ENCODE results near the gene PPEF1. TPM values are rescaled to one million over a fixed set of nuclear protein-coding genes. Genes with fewer than 3 reads are reported as not detected.

The PPEF1 gene
- polyA plus RNA-seq, 2 of the 4 experiments (the other 2 are of a cell fraction), result 1.0 to 1.9 TPM

DNA sequence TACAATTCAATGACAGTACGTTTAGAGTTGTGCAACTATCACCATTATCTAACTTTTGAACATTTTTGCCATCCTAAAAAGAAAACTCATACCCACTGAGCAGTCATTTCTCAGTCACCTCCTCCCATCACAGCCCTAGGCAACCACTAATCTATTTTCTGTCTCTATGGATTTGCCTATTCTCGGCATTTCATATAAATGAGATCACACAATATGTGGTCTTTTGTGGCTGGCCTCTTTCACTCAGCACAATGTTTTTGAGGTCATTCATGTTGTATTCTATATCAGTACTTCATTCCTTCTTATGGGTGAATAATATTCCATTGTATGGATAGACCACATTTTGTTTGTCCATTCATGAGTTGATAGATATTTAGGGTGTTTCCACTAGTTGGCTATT is 103.0 kb downstream of the PPEF1 start:
- no peak overlapping the region for H3K27ac ChIP-seq
- POLR2A ChIA-PET, result no interaction called here
- H3K4me1 ChIP-seq, result no peaks in the 10 kb centered on the region
- ATAC-seq (no peak), DNase-seq (ENCODE audit: low read depth in 1 of 2, low spot score in 1 of 2) (no peak), FAIRE-seq (peak; percentile 63)
- TF ChIP-seq, protein P1, sequence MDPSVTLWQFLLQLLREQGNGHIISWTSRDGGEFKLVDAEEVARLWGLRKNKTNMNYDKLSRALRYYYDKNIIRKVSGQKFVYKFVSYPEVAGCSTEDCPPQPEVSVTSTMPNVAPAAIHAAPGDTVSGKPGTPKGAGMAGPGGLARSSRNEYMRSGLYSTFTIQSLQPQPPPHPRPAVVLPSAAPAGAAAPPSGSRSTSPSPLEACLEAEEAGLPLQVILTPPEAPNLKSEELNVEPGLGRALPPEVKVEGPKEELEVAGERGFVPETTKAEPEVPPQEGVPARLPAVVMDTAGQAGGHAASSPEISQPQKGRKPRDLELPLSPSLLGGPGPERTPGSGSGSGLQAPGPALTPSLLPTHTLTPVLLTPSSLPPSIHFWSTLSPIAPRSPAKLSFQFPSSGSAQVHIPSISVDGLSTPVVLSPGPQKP (IDR thresholded peaks at IDR 0.05; ENCODE audit: low read depth, low read length), result no peak
- TF ChIP-seq, protein P2, sequence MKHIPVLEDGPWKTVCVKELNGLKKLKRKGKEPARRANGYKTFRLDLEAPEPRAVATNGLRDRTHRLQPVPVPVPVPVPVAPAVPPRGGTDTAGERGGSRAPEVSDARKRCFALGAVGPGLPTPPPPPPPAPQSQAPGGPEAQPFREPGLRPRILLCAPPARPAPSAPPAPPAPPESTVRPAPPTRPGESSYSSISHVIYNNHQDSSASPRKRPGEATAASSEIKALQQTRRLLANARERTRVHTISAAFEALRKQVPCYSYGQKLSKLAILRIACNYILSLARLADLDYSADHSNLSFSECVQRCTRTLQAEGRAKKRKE (CRISPR knock-in tag; IDR thresholded peaks at IDR 0.05; ENCODE audit: low read depth), result no peak
- TF ChIP-seq NPAS2 (CRISPR knock-in tag; IDR thresholded peaks at IDR 0.05; ENCODE audit: borderline replicate concordance), result no peak
- TF ChIP-seq MAZ (IDR thresholded peaks at IDR 0.05; ENCODE audit: borderline replicate concordance, low read depth, low read length), result no peak
- no peak for TF ChIP-seq CHD4 (IDR thresholded peaks at IDR 0.05; ENCODE audit: borderline replicate concordance)
- no peak for TF ChIP-seq POLR2A (IDR thresholded peaks at IDR 0.05; ENCODE audit: low read length)
- TF ChIP-seq HOXB5 (CRISPR knock-in tag; IDR thresholded peaks at IDR 0.05), result no peak
- no peak for TF ChIP-seq PHF8 (IDR thresholded peaks at IDR 0.05; ENCODE audit: borderline replicate concordance, low read depth)
- TF ChIP-seq, protein P3, sequence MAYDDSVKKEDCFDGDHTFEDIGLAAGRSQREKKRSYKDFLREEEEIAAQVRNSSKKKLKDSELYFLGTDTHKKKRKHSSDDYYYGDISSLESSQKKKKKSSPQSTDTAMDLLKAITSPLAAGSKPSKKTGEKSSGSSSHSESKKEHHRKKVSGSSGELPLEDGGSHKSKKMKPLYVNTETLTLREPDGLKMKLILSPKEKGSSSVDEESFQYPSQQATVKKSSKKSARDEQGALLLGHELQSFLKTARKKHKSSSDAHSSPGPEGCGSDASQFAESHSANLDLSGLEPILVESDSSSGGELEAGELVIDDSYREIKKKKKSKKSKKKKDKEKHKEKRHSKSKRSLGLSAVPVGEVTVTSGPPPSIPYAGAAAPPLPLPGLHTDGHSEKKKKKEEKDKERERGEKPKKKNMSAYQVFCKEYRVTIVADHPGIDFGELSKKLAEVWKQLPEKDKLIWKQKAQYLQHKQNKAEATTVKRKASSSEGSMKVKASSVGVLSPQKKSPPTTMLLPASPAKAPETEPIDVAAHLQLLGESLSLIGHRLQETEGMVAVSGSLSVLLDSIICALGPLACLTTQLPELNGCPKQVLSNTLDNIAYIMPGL (CRISPR knock-in tag; IDR thresholded peaks at IDR 0.05; ENCODE audit: borderline replicate concordance), result no peak
- CTCF ChIA-PET, result no interaction called here
- H3K4me2 ChIP-seq, result no peak overlapping the region
- no peaks in the 10 kb centered on the region for H3K9me3 ChIP-seq
- no peak overlapping the region for H3K4me3 ChIP-seq
- 73% methylated on average over 2 of the region's 2 CpGs for WGBS (ENCODE audit: missing lambda C conversion rate)

DNA sequence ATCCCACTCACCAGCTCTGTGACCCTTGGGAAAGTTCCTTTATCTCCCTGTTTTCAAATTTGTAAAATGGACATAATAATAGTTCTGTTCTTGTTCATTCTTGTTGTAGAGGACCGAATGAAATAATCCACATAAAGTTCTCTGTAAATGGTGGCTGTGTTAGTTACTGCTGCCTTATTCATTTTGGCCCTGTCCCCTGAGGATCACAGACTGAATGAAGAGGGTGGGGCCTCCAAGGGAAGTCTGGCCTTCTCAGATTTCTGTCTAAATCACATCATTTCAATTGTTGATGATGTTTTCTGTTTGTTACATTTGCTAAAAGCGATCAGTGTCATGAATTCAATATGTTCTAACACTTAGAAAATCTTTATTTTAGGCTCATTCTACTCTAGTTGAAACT is 117.9 kb downstream of the PPEF1 start:
- WGBS (ENCODE audit: missing lambda C conversion rate), result 78% methylated on average over 2 of the region's 2 CpGs
- no peak for FAIRE-seq
- ChIA-PET POLR2A (no interaction called here), CTCF (no interaction called here)
- H3K9me3 ChIP-seq, result no peaks in the 10 kb centered on the region; the same call in 2 of the 3 replicates
- H3K4me3 ChIP-seq, result no peak overlapping the region
- no peak for ATAC-seq
- no peak overlapping the region for H3K27ac ChIP-seq
- H3K4me1 ChIP-seq, result no peaks in the 10 kb centered on the region
- no peak overlapping the region for H3K4me2 ChIP-seq
- DNase-seq (ENCODE audit: low read depth in 1 of 2, low spot score in 1 of 2), result no peak
- no peak for TF ChIP-seq FOSB (CRISPR knock-in tag; IDR thresholded peaks at IDR 0.05)
- TF ChIP-seq, protein P4, sequence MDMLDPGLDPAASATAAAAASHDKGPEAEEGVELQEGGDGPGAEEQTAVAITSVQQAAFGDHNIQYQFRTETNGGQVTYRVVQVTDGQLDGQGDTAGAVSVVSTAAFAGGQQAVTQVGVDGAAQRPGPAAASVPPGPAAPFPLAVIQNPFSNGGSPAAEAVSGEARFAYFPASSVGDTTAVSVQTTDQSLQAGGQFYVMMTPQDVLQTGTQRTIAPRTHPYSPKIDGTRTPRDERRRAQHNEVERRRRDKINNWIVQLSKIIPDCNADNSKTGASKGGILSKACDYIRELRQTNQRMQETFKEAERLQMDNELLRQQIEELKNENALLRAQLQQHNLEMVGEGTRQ (IDR thresholded peaks at IDR 0.05), result no peak
- no peak for TF ChIP-seq SMC3 (IDR thresholded peaks at IDR 0.05)
- TF ChIP-seq FOSL2 (IDR thresholded peaks at IDR 0.05), result no peak
- no peak for TF ChIP-seq FOSL2 (CRISPR knock-in tag; IDR thresholded peaks at IDR 0.05)
- TF ChIP-seq GATA3 (IDR thresholded peaks at IDR 0.05; ENCODE audit: borderline replicate concordance), result no peak
- no peak for TF ChIP-seq PHF8 (IDR thresholded peaks at IDR 0.05; ENCODE audit: borderline replicate concordance, low read depth)
- no peak for TF ChIP-seq ESRRA (IDR thresholded peaks at IDR 0.05; ENCODE audit: borderline replicate concordance, low read length)
- TF ChIP-seq CHD4 (IDR thresholded peaks at IDR 0.05; ENCODE audit: borderline replicate concordance), result no peak
- TF ChIP-seq HOXB5 (CRISPR knock-in tag; IDR thresholded peaks at IDR 0.05), result no peak
- no peak for TF ChIP-seq EHF (CRISPR knock-in tag; IDR thresholded peaks at IDR 0.05)
- TF ChIP-seq RCOR1 (IDR thresholded peaks at IDR 0.05; ENCODE audit: low read depth, low read length), result no peak
- TF ChIP-seq EHMT2 (IDR thresholded peaks at IDR 0.05; ENCODE audit: low read depth), result no peak

DNA sequence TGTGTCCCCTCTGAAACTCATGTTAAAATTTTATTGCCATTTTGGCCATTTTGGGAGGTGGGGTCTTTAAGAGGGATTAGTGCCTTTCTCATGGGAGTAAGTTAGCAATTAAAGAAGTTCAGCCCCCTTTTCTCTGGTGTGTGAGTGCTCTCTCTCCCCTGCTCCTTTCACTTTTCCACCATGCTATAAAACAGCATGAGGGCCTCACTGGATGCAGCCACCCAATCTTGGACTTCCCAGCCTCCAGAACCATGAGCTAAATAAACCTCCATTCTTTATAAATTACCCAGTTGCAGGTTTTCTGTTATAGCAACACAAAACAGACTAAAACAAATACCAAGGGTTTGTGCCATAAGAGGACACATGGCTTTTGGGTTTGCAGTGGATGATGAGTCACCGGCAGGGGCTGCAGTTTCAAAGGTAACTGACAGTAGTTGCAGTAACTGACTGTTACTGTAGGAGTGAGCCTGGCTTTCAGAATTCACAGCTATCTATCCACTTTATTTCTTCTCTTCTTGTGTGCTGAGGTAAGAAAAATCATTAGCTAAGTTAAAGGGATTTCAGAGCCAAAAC is 121.5 kb downstream of the PPEF1 start:
- ATAC-seq, result no peak
- no peak for FAIRE-seq
- 80% methylated on average over 1 of the region's 1 CpG for WGBS (ENCODE audit: missing lambda C conversion rate)
- TF ChIP-seq RARB (CRISPR knock-in tag; IDR thresholded peaks at IDR 0.05) (no peak), ZSCAN20 (CRISPR knock-in tag; IDR thresholded peaks at IDR 0.05) (no peak), HOXB13 (CRISPR knock-in tag; IDR thresholded peaks at IDR 0.05; ENCODE audit: low read depth) (no peak), ZNF302 (CRISPR knock-in tag; IDR thresholded peaks at IDR 0.05) (no peak), JUN (IDR thresholded peaks at IDR 0.05) (no peak), KDM5A (IDR thresholded peaks at IDR 0.05) (no peak), GATA3 (IDR thresholded peaks at IDR 0.05; ENCODE audit: borderline replicate concordance) (no peak), FOXS1 (CRISPR knock-in tag; IDR thresholded peaks at IDR 0.05) (no peak), TFCP2L1 (CRISPR knock-in tag; IDR thresholded peaks at IDR 0.05) (no peak)
- TF ChIP-seq, protein P1 (IDR thresholded peaks at IDR 0.05; ENCODE audit: low read depth, low read length), result no peak
- TF ChIP-seq, protein P3 (CRISPR knock-in tag; IDR thresholded peaks at IDR 0.05; ENCODE audit: borderline replicate concordance), result no peak

More for the DNA sequence above, 121.5 kb downstream of the PPEF1 start:
- Histone ChIP-seq H3K4me1 (no peaks in the 10 kb centered on the region), H3K27ac (no peak overlapping the region), H3K4me2 (no peak overlapping the region), H3K4me3 (no peak overlapping the region), H3K9me3 (no peaks in the 10 kb centered on the region; the same call in 2 of the 3 replicates)
- DNase-seq (ENCODE audit: low read depth in 1 of 2, low spot score in 1 of 2), result peak in 1 of 2 experiments; percentile 12
- ChIA-PET CTCF (no interaction called here), POLR2A (no interaction called here)
